HepG2 (cell line): ENCODE results near the gene CLRN3. TPM values are rescaled to one million over a fixed set of nuclear protein-coding genes. Genes with fewer than 3 reads are reported as not detected.
A peak's percentile ranks its signal among the peaks of the same experiment; 100 is the strongest.

Experiments used
- ATAC-seq: fragments of 200-7000 bp; cut with Tn5 transposase; 3 replicates; pipeline ENCODE4 v1.9.1; 2020; ENCODE audit warnings: mild to moderate bottlenecking, moderate library complexity
- BruUV-seq: library from RNA; stranded (reverse); fragments of 400-500 nt; replicated peaks from 2 replicates; lab custom pipeline; 2021; lab: Mats Ljungman, UMichigan
- CTCF ChIA-PET: fragments of 300-600 bp; formaldehyde crosslinking; extraction: SDS; loops from one replicate; lab custom pipeline; 2021; ENCODE audit warnings: low total read pairs, inconsistent platforms, low intra/inter-chr PET ratio; lab: Yijun Ruan, JAX
- POLR2A ChIA-PET: fragments of 350-600 bp; sonication (Branson Sonifier 250); formaldehyde crosslinking; loops from one replicate; lab custom pipeline; 2020; ENCODE audit warnings: antibody characterized with exemption, inconsistent platforms; lab: Yijun Ruan, JAX
- DNase-seq: peaks from one replicate; pipeline ENCODE4 v3.0.0-alpha.2; 2015; ENCODE audit warnings: low spot score
- FAIRE-seq: peaks from 3 replicates; lab custom pipeline; 2011; peaks lifted over from hg19 to GRCh38; lab: Jason Lieb, UNC
- H2AFZ ChIP-seq: one replicate; pipeline ENCODE4 v1.6.1; 2011; ENCODE audit warnings: low read length, inconsistent platforms
- H3K27ac ChIP-seq: fragments of 300-600 bp; 3 replicates; pipeline ENCODE4 v1.8.0; 2011; ENCODE audit warnings: mixed run types, mild to moderate bottlenecking, mixed read lengths, low read length, inconsistent platforms; ENCODE audit not compliant: insufficient read depth; ENCODE audit errors: extremely low read length
- H3K27me3 ChIP-seq, 2 experiments: fragments of 200-600 bp in 1 of 2; 2 replicates in 1 of 2; 3 replicates in 1 of 2; pipeline versions ENCODE4 v1.6.0 to v1.8.0; 2011; ENCODE audit warnings: low read length in 2 of 2, mild to moderate bottlenecking in 2 of 2, moderate library complexity in 2 of 2, inconsistent platforms in 1 of 2; ENCODE audit not compliant: insufficient read depth in 2 of 2, control insufficient read depth in 1 of 2
- H3K36me3 ChIP-seq, 2 experiments: fragments of 200-600 bp in 1 of 2; replicated peaks in 1 of 2; 2 replicates in 1 of 2; 3 replicates in 1 of 2; pipeline versions ENCODE4 v1.5.1 to v1.8.0; 2011; ENCODE audit warnings: low read length in 2 of 2, inconsistent platforms in 1 of 2; ENCODE audit not compliant: insufficient read depth in 2 of 2, control insufficient read depth in 1 of 2
- H3K4me1 ChIP-seq: 2 replicates; pipeline ENCODE4 v1.5.1; 2012; ENCODE audit warnings: low read length, inconsistent platforms; ENCODE audit not compliant: insufficient read depth
- H3K4me2 ChIP-seq: 2 replicates; pipeline ENCODE4 v1.6.0; 2011; ENCODE audit warnings: low read depth, low read length, inconsistent platforms
- H3K4me3 ChIP-seq, 3 experiments: fragments of 200-600 bp in 1 of 3; sonication (generic), shearing (Covaris generic) in 1 of 3; replicated peaks in 1 of 3; 2 replicates each; pipeline ENCODE4 v1.5.1; 2011 to 2016; ENCODE audit warnings: low read length in 3 of 3, inconsistent platforms in 2 of 3, low read depth in 2 of 3, mild to moderate bottlenecking in 2 of 3, control low read depth in 1 of 3, mixed read lengths in 1 of 3; ENCODE audit not compliant: insufficient read depth in 1 of 3
- H3K79me2 ChIP-seq: one replicate; pipeline ENCODE4 v1.6.1; 2011; ENCODE audit warnings: low read length, inconsistent platforms; ENCODE audit not compliant: insufficient read depth
- H3K9ac ChIP-seq: 2 replicates; pipeline ENCODE4 v1.6.0; 2011; ENCODE audit warnings: mild to moderate bottlenecking, low read depth, low read length, inconsistent platforms; ENCODE audit not compliant: insufficient read depth
- H3K9me3 ChIP-seq: 2 replicates; pipeline ENCODE4 v1.5.1; 2012; ENCODE audit warnings: mild to moderate bottlenecking, low read length
- H4K20me1 ChIP-seq: 2 replicates; pipeline ENCODE4 v1.6.0; 2011; ENCODE audit warnings: inconsistent platforms, mild to moderate bottlenecking, low read length, moderate library complexity; ENCODE audit not compliant: insufficient read depth
- GPN1 ChIP-seq: sonication (generic); formaldehyde crosslinking; IDR thresholded peaks from 2 replicates; pipeline ENCODE4 v1.5.1; 2020; ENCODE audit warnings: missing genetic modification reagents, borderline replicate concordance
- HOXA3 ChIP-seq: sonication (generic); formaldehyde crosslinking; IDR thresholded peaks from 2 replicates; pipeline ENCODE4 v1.5.0; 2020; ENCODE audit warnings: missing genetic modification reagents
- PRMT3 ChIP-seq: sonication (generic); formaldehyde crosslinking; IDR thresholded peaks from 2 replicates; pipeline ENCODE4 v1.8.1; 2022; ENCODE audit warnings: low read depth, mild to moderate bottlenecking, moderate library complexity, missing genetic modification reagents, borderline replicate concordance
- REPIN1 ChIP-seq: sonication (generic); formaldehyde crosslinking; IDR thresholded peaks from 2 replicates; pipeline ENCODE4 v1.8.0; 2022; ENCODE audit warnings: missing genetic modification reagents, low read depth, mild to moderate bottlenecking, borderline replicate concordance
- TIGD3 ChIP-seq: sonication (generic); formaldehyde crosslinking; IDR thresholded peaks from 2 replicates; pipeline ENCODE4 v1.5.1; 2020; ENCODE audit warnings: mild to moderate bottlenecking, missing genetic modification reagents, borderline replicate concordance
- ZBTB7A ChIP-seq: sonication (generic); formaldehyde crosslinking; IDR thresholded peaks from 2 replicates; pipeline ENCODE4 v1.8.0; 2022; ENCODE audit warnings: mild to moderate bottlenecking, missing genetic modification reagents
- ZNF234 ChIP-seq: sonication (generic); formaldehyde crosslinking; conservative IDR thresholded peaks from 2 replicates; pipeline ENCODE4 v1.5.1; 2020; ENCODE audit warnings: mild to moderate bottlenecking, missing genetic modification reagents
- ZNF274 ChIP-seq: sonication (generic); formaldehyde crosslinking; IDR thresholded peaks from 2 replicates; pipeline ENCODE4 v1.5.1; 2020; ENCODE audit warnings: mild to moderate bottlenecking, missing genetic modification reagents
- ZNF335 ChIP-seq: sonication (generic); formaldehyde crosslinking; IDR thresholded peaks from 2 replicates; pipeline ENCODE4 v1.4.0; 2020; ENCODE audit warnings: missing genetic modification reagents
- WGBS: methylation state at CpG from one replicate; pipeline ENCODE4 v1.1.6; 2017; ENCODE audit warnings: low lambda C conversion rate; 5-methylcytosine and 5-hydroxymethylcytosine counted together
- in situ Hi-C: cut with HindIII; loops from 2 replicates; pipeline ENCODE4 v1.10.0; 2017; ENCODE audit warnings: low pct_unique_long_range_greater_than_20kb; ENCODE audit not compliant: extremely low pct_ligation_motif_present
- intact Hi-C: fragments of 100-400 bp; cut with micrococcal nuclease; formaldehyde crosslinking; loops from one replicate; pipeline ENCODE4 v1.10.0; 2022; ENCODE audit not compliant: unreplicated experiment
- polyA plus RNA-seq, 8 experiments: library from polyadenylated mRNA; depleted of rRNA in 3 of 8; stranded (reverse) in 7 of 8; unstranded in 1 of 8; fragments of >200 nt; fragmentation: Illumina TruSeq in 4 of 8; extraction: Trizol in 4 of 8; gene quantifications; 2 replicates each; pipeline versions ENCODE4 v1.2.1 to v1.2.3, GENCODE V29; 2011 to 2016; ENCODE audit warnings: low read depth in 4 of 8, missing spikeins in 1 of 8, mixed read lengths in 1 of 8; ENCODE audit not compliant: insufficient read depth in 1 of 8
- total RNA-seq, 5 experiments: library from RNA; depleted of rRNA; stranded (reverse); fragments of >200 nt; fragmentation: Illumina TruSeq; extraction: Trizol; gene quantifications; 2 replicates each; pipeline ENCODE4 v1.2.3, GENCODE V29; 2016; ENCODE audit warnings: low read depth in 1 of 5
- TF ChIP-seq, protein P1 (sequence below): sonication (generic); formaldehyde crosslinking; IDR thresholded peaks from 2 replicates; pipeline ENCODE4 v1.4.0; 2020; ENCODE audit warnings: missing genetic modification reagents
- TF ChIP-seq, protein P2 (sequence below): sonication (generic); formaldehyde crosslinking; IDR thresholded peaks from 2 replicates; pipeline ENCODE4 v1.4.0; 2020; ENCODE audit warnings: mild to moderate bottlenecking, missing genetic modification reagents
- TF ChIP-seq, protein P3 (sequence below): sonication (generic); formaldehyde crosslinking; IDR thresholded peaks from 2 replicates; pipeline ENCODE4 v1.4.0; 2020; ENCODE audit warnings: missing genetic modification reagents

CLRN3 gene
- total and polyA plus RNA-seq, 2 of the 13 experiments (the other 11 are each of a cell fraction or from before 2014, with no cell fraction given) = not detected

DNA sequence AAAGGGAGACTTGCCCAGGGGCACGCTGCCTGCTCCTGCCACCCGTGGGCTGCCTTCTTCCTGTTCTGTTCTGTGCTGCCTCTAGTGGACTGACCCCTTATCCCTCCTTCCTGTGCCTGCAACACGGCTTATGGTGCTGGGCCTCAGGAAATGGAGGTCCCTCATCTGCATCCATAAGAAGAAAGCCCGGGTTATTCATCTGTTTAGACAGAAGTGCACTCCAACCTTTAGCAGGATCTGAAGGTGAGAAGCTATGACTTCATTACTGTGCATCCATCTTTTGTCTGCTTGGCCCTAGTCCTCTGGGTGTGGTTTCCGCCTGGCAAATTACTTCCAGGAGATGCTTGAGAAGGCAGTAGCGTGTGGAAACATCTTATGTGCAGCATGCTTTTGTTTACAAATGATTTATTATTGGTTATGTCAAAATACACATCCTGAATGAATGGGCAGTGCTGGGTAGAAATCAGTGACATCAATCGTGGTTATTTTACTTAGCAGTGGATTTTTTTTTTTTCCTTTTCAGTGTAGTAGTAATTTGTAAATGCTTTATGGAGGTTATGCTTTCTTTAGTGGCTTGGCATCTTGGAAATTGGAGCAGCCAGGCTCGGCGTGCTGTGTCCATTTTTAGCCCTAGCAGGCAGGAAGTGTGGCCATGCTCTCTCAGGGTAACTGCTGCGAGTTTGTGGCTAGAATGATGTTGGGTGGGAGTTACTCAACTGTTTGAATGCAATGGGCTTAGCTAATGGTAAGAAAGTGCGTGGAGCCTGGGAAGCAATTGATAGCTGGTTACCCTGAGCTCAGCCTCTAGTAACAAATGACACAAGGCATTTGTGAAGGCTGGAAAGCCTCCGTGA is 26.9 kb upstream of the CLRN3 start:
- DNase-seq = no peak
- 6% methylated on average over 11 of the region's 12 CpGs for WGBS
- H4K20me1 ChIP-seq = no peaks in the 10 kb centered on the region
- ATAC-seq = peak; percentile 62; the same call in 2 of the 3 replicates
- in situ Hi-C loops = no loop called here
- FAIRE-seq = no peak
- POLR2A ChIA-PET = no interaction called here
- H2AFZ ChIP-seq = no peak overlapping the region
- CTCF ChIA-PET = no interaction called here
- H3K9ac ChIP-seq = no peak overlapping the region
- H3K4me1 ChIP-seq = no peaks in the 10 kb centered on the region
- no peaks in the 10 kb centered on the region for H3K36me3 ChIP-seq
- no peak overlapping the region for H3K4me3 ChIP-seq
- no peaks in the 10 kb centered on the region for H3K79me2 ChIP-seq
- no peak overlapping the region for H3K27ac ChIP-seq
- BruUV-seq = no TSS peak
- H3K9me3 ChIP-seq = no peaks in the 10 kb centered on the region
- no peak overlapping the region for H3K4me2 ChIP-seq
- intact Hi-C loops = no loop called here
- H3K27me3 ChIP-seq = peaks cover 0 to 8% of the 10 kb centered on the region in 2 experiments; a peak in 2 of 5 replicates
- TF ChIP-seq ZNF234 (CRISPR knock-in tag) (no peak), TIGD3 (no peak), ZNF335 (CRISPR knock-in tag) (no peak), GPN1 (CRISPR knock-in tag) (no peak), PRMT3 (no peak), ZBTB7A (CRISPR knock-in tag) (no peak), ZNF274 (CRISPR knock-in tag) (no peak), HOXA3 (CRISPR knock-in tag) (no peak), REPIN1 (CRISPR knock-in tag) (no peak)
- TF ChIP-seq, protein P1, sequence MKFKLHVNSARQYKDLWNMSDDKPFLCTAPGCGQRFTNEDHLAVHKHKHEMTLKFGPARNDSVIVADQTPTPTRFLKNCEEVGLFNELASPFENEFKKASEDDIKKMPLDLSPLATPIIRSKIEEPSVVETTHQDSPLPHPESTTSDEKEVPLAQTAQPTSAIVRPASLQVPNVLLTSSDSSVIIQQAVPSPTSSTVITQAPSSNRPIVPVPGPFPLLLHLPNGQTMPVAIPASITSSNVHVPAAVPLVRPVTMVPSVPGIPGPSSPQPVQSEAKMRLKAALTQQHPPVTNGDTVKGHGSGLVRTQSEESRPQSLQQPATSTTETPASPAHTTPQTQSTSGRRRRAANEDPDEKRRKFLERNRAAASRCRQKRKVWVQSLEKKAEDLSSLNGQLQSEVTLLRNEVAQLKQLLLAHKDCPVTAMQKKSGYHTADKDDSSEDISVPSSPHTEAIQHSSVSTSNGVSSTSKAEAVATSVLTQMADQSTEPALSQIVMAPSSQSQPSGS (CRISPR knock-in tag) = no peak
- TF ChIP-seq, protein P2, sequence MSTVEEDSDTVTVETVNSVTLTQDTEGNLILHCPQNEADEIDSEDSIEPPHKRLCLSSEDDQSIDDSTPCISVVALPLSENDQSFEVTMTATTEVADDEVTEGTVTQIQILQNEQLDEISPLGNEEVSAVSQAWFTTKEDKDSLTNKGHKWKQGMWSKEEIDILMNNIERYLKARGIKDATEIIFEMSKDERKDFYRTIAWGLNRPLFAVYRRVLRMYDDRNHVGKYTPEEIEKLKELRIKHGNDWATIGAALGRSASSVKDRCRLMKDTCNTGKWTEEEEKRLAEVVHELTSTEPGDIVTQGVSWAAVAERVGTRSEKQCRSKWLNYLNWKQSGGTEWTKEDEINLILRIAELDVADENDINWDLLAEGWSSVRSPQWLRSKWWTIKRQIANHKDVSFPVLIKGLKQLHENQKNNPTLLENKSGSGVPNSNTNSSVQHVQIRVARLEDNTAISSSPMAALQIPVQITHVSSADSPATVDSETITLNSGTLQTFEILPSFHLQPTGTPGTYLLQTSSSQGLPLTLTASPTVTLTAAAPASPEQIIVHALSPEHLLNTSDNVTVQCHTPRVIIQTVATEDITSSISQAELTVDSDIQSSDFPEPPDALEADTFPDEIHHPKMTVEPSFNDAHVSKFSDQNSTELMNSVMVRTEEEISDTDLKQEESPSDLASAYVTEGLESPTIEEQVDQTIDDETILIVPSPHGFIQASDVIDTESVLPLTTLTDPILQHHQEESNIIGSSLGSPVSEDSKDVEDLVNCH = no peak
- TF ChIP-seq, protein P3, sequence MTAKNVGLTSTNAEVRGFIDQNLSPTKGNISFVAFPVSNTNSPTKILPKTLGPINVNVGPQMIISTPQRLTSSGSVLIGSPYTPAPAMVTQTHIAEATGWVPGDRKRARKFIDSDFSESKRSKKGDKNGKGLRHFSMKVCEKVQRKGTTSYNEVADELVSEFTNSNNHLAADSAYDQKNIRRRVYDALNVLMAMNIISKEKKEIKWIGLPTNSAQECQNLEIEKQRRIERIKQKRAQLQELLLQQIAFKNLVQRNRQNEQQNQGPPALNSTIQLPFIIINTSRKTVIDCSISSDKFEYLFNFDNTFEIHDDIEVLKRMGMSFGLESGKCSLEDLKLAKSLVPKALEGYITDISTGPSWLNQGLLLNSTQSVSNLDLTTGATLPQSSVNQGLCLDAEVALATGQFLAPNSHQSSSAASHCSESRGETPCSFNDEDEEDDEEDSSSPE (CRISPR knock-in tag) = no peak
